ENCODE measurements around the gene EVI5L.
"Not testable (repeated sequence)": the region's sequence is repeated elsewhere in the genome, so short reads cannot be mapped to it uniquely, and the experiment has no call there.

EVI5L gene

GRCh38 chr19:7829561-7830271 lies at the start of gene EVI5L:
TSS of gene EVI5L (plus strand) at chr19:7830218. CDS start at chr19:7846543, 16,325 bp downstream.
- DNase-seq, result peak; percentile 99

GRCh38 chr19:7781157-7781556 lies 48.9 kb upstream of the EVI5L start:
- no peak for DNase-seq

GRCh38 chr19:7783991-7784423 lies 46.0 kb upstream of the EVI5L start:
- no peak for DNase-seq

GRCh38 chr19:7784856-7785255 lies 45.2 kb upstream of the EVI5L start:
- no peak for DNase-seq

- no peak for DNase-seq
Measured at GRCh38 chr19:7787141-7787540, 42.9 kb upstream of the EVI5L start.

- DNase-seq, result no peak
Measured at GRCh38 chr19:7787602-7788177, 42.3 kb upstream of the EVI5L start.

GRCh38 chr19:7788178-7788932 lies 41.7 kb upstream of the EVI5L start:
- no peak for DNase-seq

GRCh38 chr19:7788933-7789323 lies 41.1 kb upstream of the EVI5L start:
- DNase-seq, result no peak

GRCh38 chr19:7789447-7789846 lies 40.6 kb upstream of the EVI5L start:
- no peak for DNase-seq

GRCh38 chr19:7790416-7790815 lies 39.6 kb upstream of the EVI5L start:
- DNase-seq, result no peak

GRCh38 chr19:7792281-7792680 lies 37.7 kb upstream of the EVI5L start:
- no peak for DNase-seq

GRCh38 chr19:7792701-7793100 lies 37.3 kb upstream of the EVI5L start:
- not testable (repeated sequence) for DNase-seq

GRCh38 chr19:7793493-7793892 lies 36.5 kb upstream of the EVI5L start:
- DNase-seq, result no peak

- DNase-seq, result no peak
Measured at GRCh38 chr19:7795555-7796161, 34.4 kb upstream of the EVI5L start.

- no peak for DNase-seq
Measured at GRCh38 chr19:7799640-7800355, 30.2 kb upstream of the EVI5L start.

- DNase-seq, result no peak
Measured at GRCh38 chr19:7801020-7801570, 28.9 kb upstream of the EVI5L start.

- no peak for DNase-seq
Measured at GRCh38 chr19:7806234-7806633, 23.8 kb upstream of the EVI5L start.

GRCh38 chr19:7806876-7807275 lies 23.1 kb upstream of the EVI5L start:
- DNase-seq, result no peak

GRCh38 chr19:7808108-7808507 lies 21.9 kb upstream of the EVI5L start:
- DNase-seq, result no peak

- no peak for DNase-seq
Measured at GRCh38 chr19:7811989-7812388, 18.0 kb upstream of the EVI5L start.

- DNase-seq, result no peak
Measured at GRCh38 chr19:7815325-7815724, 14.7 kb upstream of the EVI5L start.

- DNase-seq, result not testable (repeated sequence)
Measured at GRCh38 chr19:7816040-7816439, 14.0 kb upstream of the EVI5L start.

- DNase-seq, result no peak
Measured at GRCh38 chr19:7817801-7818200, 12.2 kb upstream of the EVI5L start.
